TTC549 (cell line): ENCODE measurements around the gene TOP2B.

Source experiments
- FAIRE-seq: peaks from 2 replicates; lab custom pipeline; 2012; peaks lifted over from hg19 to GRCh38; lab: Jason Lieb, UNC

TOP2B gene

DNA sequence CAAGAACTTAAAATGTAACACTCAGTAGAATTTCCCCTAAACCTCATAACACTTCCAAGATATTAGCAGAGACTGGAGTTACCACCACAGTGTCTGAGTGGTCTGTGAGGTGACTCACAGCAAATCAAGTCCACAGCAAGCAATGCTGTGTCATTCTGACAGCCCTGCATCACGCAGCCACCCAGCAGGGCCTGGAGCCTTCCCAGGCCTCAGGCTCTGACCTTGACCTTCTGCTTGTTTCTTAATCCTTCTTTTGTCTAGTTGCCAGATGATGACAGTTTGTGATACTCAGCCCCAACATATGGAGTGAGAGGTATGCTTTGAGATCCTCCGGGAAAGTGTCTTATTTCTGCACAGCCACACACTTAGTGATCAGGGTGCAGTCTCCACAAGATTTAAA lies 82.5 kb downstream of the TOP2B start:
- no peak for FAIRE-seq

DNA sequence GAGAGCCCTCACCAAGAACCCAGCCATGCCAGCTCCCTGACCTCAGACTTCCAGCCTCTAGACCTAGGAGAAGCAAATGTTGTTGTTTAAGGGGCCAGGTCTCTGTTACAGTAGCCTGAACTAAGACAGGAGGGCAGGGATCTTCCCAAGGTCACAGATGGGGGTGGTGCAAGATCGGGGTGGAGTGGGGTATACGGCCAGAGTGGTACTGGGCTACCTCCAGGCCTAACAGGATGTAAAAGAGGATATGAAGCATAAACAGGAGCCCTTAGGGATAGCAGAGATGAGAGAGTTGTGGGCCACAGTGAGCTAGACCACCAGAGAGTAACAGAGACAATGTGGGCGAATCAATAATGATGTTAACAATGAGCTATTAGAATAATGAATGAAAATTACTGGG lies 82.9 kb downstream of the TOP2B start:
- no peak for FAIRE-seq

DNA sequence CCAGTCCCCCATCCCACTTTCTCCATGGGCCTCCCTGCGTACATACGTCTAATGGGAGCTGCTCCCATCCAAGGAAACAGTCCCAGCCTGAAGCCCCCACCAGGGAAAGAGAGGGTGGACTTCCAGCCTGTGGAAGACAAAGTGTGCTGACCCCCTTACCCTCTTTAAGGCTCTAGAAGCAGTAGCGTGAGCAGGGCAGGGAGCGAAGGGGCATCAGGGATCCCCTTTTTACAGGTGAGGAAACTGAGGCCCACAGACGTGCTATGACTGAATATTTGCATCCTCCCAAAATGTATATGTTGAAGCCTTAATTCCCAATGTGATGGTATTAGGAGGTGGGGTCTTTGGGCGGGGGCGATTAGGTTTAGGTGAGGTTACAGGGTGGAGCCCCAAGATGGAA lies 83.4 kb downstream of the TOP2B start:
- FAIRE-seq = no peak

DNA sequence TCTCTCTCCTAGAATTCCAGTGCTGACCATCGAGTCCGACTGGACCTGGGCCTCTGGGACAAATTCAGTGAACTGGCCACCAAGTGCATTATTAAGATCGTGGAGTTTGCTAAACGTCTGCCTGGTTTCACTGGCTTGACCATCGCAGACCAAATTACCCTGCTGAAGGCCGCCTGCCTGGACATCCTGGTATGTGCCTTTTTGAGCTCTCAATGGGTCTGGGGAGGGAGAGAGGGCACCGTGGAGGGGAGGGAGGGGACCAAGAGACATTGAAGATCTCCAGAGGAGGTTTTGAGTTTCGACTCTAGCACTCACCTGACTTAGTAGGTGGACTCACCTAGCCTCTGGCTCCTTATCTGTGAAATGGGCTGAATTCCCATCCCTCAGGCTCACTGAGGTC lies 84.2 kb downstream of the TOP2B start:
- FAIRE-seq = no peak

DNA sequence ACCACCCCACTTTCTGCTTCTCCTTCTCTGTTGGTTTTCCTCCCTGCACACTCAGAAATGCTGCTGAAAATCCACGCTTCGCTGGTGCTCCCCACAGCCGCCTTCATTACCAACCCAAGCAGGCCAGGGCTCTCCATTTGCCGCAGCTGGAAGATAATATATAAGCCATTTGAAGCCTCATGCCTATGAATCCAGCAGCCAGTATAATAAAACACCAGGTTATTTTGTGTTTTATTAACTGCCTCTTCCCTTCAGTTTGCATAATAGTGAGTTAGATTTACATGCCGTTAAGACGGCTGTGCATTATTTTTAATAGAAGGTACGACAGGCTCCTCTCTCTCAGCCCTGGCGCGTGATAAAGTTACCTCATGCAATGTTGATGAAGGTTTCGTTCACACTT lies 86.6 kb downstream of the TOP2B start:
- no peak for FAIRE-seq

DNA sequence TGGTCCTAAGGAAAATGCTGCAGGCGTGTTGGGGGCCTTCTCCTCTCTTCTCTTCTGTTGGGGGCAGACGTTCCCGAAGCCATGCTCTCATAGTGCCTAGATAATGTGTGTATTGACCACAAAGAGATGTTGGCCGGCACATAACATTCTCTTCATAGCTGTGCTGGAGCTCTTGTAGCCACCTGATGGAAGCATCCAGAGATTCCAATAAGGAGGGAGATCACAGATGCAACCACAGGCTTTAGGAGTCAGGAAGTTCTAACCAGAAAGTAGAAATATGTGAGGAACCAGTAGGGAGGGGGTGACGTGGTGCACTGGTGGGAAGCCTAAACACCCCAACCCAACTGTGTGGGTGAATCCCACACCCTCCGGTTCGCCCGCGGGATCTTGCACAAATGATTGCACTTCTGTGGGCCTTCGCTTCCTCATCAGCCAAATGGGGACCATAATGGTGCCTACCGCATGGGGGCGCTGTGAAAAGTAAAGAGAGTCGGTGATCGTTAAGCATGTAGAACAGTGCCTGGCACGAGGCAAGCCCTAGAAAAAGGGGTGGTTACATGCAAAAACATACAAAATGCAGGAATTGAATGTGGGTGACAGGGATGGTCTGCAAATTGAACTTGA lies 87.8 kb downstream of the TOP2B start:
- no peak for FAIRE-seq

DNA sequence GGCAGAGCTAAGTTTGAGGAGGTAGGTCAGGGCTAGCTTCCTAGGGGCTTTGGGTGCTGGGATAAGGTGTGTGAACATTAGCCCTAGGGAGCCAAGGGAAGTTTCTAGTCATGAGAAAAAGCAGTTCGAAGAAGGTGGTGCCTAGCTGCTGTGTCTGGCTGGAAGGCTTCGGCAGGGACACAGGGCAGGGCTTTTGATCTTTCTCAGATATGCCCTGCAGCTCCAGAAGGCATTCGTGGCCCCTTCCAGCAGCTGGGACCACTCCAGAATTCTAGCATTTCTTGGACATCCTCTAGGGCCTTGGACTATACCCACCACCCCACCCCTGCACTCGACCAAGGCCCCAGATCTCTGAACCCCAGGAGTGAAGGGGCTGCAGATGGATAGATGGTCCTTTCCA lies 88.6 kb downstream of the TOP2B start:
- FAIRE-seq = no peak

DNA sequence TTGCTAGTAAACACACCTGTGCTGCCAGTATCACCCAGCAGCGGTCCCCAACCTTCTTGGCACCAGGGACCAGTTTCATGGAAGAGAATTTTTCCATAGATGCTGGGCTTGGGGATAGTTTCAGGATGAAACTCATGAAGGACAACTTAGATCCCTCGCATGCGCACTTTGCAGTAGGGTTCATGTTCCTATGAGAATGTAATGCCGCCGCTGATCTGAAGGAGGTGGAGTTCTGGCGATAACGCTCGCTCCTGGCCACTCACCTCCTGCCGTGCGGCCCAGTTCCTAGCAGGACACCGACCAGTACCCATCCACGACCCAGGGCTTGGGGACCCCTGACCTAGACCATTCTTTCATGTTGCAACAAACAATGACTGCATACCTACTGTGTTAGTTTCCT lies 89.7 kb downstream of the TOP2B start:
- FAIRE-seq = no peak

DNA sequence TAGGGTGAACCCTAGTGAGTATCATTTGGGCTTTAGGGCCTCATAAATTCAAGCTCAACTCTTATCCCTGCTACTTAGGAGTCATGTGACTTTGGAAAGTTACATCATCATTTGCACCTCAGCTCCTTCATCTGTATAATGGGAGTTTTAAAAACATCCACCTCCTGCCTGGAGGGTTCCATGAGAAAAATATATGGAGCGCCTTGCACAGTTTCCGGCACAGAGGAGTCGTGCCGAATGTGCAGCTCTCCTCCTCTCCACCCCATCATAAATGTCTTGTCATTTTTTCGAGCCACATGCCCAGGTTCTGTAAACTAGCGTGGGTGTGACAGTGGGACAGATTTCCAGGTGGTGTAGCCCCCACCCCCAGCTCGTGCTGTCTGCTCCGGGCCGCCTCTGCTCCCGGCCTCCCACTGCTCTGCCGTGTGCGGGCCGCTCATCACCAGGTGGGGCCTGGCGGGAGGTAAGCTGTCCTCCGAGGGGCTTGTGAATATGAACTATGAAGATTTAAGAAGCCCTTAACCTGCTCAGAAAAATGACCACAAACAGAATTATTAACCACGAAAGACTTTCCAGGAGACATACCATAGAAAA lies 90.4 kb downstream of the TOP2B start:
- no peak for FAIRE-seq

DNA sequence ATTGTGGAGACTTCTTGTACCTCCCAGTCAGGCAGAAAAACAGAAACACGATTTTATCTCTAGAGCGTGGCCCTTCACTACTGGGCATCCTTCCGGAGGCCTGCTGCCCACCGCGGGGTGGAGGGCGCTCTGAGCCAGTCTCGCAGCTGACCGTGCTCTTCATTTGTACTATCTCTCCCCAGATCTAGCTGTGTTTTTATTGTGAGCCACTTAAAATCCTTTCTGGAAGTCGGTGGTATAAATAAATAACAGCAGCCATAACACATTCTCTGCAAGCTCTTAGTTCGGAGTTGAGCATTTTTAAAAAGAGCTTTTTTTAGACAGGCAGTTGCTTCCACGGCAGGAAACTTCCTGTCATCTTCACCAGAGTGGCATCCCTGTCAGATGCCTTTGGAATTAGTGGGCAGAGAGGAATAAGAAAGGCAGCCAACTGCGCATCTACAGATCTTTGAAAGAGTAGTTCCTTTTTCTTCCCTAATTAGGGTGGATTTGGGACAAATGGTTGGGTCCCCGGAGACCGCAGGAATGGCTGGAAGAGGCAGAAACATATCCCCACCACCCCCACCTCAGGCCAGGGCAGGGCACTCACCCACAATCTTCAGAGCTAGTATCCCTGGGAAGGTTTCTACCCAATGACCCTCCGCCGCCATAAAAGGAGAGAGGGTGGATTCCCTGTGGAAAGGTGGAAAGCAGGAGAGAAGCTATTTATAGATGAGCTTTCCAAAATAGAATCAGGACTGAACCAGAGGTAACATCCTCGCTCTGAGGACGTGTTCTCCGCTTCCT lies 91.1 kb downstream of the TOP2B start:
- no peak for FAIRE-seq

DNA sequence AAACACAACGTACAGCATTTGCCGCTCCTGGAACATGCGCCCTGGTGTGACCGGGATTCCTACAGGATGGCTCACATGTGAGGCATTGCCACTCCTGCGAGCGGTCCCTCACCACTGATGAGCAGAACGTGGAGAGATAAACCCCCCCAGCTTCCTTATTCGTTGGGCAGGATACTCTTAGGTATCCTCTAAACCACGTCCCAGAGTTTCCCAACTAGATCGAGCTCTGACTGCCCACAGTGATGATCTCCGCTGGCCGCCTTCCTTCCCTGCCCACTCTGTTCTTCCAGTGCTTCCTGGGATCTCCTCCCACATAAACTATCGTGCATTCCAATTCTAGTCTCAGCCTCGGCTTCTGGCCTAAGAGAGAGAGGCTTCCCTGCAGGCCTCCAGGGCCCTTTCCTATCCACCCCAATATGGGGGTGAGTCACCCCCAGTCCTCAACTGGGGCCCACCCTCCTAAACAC lies 91.8 kb downstream of the TOP2B start:
- no peak for FAIRE-seq

DNA sequence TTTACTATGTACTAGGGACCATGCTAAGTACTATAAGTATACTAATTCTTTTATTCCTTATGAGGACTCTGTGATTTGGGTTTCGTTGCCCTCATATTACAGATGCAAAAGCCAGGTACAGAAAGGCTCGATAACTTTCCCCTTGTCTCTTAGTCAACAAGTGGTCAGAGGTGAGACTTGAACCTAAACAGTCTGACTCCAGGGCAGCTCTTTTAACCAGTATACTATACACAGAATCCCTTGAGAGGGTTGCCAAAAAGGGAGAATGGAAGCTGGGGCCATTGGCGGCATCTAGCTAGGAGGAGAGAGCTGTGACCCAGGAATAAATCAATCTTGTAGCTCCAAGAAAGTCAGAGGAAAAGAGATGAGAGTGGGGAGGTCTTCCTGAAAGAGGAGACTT lies 92.4 kb downstream of the TOP2B start:
- FAIRE-seq = no peak

DNA sequence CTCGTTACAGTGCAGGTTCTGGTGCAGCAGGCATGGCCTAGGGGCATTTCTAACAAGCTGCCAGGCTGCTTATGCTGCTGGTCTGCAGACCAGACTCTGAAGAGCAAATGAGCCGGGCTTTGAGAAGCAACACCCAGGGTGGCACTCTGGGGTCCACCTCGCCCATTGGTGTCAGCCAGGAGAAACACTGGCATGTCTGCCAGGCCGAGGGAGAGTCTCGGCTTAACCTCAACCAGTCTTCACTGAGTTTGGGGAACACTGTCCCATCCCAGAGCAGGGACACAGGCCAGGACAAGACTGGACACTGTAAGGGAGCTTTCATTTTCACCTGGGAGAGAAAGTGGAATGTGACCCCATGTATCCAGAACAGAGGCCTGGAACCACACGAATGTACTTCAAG lies 93.4 kb downstream of the TOP2B start:
- FAIRE-seq = no peak

DNA sequence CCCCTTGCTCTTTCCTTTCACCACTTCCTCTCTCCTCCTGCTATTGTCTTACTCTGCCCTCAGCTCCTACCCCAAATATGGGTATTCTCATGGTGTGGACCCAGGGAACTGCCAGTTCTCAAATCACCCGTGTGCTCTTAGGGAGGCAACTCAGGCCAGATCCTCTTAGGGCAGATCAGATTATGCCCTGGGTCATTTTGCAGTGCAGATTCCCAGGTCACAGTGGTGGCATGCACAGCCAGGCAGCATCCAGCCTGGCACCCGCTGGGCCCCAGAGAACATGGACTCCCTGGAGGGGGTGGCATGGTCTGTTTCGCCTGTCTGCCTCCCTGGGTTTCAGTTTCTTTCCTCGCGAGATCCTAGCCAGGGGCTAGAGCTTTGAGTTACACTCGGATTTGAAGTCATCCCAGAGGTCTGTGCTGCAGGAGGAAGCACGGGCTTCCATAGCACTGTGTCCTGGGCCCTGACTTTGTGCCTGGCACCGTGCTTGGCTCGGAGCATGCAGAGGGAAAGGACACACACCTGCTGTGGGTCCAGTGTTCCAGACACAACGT lies 96.1 kb downstream of the TOP2B start:
- FAIRE-seq = no peak

DNA sequence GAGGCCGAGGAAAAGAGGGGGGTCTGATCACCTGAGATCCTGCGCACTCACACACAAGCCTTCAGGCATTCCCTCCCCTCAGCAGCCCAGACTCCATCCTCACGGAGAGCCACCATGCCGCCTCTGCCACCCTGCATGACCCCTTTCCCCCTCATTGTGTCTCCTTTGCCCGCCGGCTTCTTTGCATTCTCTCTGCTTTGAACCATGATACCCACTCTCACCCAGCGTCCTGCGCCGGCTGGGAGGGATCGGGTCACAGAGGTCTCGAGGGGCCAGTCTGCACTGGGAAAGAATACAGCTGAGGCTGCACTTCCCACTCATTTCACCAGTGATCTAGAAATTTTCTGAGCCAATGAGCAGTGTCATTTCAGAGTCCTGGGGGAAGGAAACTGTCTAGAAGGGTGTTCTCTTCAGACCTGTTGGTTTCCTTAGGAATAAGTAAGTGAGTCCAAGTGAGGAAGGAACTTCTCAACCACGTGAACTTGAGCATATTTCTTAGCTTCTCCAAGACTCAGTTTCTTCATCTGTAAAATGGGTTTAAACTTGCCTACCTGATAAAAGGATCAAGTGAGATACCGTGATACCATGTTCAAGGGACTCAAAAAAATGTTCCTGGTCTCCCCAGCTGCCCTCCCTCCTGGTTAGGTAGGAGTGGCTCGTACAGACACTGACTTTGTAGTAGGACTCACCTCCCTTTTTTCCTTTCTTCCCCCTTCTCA lies 96.7 kb downstream of the TOP2B start:
- FAIRE-seq = no peak

DNA sequence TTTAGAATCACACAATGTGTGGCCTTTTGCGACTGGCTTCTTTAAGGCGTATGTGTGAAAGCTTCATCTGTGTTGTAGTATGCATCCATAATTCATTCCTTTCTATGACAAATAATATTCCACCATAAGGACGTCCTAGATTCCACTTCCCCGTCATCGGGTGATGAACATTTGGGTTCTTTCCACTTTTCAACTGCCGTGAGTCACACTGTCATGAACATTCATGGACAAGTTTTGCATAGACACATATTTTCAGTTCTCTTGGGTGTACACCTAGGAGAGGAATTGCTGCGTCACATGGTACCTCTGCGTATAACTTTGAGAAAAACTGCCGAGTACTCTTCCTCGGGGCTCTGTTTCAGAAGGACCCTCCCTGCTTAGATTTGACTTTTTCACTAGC lies 97.3 kb downstream of the TOP2B start:
- no peak for FAIRE-seq

DNA sequence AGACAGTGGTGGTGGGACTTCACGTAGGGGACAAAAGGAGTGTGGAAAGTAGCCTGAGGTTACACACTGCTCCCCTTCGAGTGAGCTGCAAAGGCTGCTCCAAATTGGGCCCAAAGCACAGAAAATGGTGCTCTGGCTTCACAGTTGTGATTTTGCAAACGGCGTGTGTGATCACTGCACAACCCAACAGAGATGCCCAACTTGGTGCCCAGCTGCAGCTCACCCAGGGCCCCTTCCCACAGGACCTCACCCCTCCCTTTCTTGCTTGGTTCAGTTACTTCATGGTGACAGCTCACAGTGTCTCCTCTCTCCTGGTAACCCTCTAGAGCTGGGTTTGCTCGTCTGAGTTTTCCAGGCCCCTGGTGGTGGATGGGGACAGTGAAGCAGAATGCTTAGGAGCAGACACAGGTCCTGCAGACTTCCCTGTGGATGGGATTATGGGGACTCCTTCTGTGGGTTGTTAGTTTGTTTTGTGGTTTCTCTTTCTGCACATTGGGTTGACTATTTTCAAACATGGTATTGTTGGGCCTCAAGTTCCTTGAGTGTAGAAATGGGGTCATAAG lies 98.3 kb downstream of the TOP2B start:
- no peak for FAIRE-seq

DNA sequence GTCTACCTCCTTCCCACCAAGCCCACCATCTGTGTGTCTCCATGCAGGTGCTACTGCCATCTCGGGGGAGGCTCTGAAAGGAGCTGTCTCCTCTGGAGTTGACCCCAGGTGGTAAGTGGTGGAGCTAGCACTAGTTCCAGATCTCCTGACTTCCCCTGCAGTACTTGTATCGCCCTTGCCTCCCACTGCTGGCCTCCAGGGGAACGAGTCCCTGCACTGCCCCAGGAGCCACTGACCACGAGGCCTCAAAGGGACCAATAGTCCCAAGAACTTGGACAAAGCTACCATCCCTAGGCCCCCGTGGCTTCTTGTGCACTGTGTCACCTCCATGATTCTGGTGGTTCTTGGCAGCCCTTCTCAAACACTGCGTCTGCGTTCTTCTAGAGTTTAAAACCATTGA lies 98.9 kb downstream of the TOP2B start:
- FAIRE-seq = no peak

DNA sequence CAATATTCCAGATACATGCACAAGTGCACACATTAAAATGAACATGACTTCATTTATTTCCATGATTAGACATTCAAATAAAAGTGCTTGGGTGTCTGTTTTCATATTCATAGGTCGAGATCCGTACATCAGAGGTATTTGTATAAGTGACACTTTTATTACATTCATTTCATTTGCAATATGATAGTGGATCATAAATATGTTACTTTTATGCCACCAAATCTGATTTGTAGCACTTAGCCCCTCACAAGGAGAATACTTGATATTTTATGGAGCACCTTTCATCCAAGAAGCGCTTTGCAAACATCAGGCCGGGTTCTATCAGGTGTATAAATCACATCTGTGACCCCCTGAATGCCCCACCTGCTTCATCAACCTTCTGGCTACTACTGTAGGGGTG lies 100.6 kb downstream of the TOP2B start:
- FAIRE-seq = no peak

DNA sequence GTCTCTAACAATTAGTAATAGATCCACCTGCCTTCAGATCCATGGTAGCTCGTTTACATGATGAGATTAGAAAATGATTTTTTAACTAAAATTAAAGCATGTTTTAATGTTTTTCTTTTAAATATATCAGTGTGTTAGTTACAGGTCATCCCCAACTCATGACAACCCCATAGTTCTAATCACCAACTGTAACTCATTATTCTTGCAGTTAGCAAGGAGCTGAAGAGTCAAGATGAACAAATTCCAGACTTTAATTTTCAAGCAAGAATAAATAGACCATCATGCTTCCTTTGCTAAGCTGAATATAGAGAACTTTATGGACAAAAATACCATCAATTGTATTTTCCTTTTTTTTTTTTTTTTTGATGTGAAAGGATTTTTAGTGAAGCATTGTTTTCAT lies 101.1 kb downstream of the TOP2B start:
- FAIRE-seq = no peak

DNA sequence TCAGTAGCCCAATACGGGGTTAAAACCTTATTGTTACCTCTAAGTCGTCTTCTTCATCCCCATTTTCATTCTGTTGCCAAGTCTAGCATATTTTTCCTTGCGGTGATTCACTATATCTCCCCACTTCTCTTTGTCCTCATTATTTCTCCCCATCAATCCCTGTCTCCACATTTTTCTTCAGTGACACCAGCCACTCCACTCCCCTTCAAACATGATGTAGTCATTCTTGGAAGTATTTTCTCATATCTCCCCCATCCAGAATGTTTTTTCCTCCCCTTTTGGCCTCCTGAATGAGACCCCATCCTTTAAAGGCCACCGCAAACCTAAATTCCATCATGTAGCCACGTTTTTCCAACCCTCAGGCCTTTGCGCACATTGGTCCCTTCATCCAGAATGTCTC lies 105.9 kb downstream of the TOP2B start:
- no peak for FAIRE-seq

DNA sequence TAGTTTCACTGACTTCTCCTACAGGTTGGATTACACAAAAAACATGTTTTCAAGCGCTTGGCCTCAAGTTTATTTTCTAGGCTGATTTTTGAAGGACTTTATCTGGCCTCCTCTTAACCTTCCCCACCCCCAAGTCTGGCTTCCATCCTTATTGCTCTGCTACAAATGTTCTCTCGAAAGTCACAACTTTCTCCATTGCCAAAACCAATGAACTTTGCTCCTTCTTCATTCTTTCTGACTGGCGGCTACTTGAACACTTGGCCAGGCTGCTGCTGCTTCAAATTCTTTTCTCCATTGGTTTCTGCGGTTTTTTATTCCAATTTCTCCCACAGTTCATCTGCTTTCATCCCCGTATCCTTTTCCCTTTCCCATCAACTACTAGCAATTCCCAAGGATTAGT lies 106.6 kb downstream of the TOP2B start:
- FAIRE-seq = no peak

DNA sequence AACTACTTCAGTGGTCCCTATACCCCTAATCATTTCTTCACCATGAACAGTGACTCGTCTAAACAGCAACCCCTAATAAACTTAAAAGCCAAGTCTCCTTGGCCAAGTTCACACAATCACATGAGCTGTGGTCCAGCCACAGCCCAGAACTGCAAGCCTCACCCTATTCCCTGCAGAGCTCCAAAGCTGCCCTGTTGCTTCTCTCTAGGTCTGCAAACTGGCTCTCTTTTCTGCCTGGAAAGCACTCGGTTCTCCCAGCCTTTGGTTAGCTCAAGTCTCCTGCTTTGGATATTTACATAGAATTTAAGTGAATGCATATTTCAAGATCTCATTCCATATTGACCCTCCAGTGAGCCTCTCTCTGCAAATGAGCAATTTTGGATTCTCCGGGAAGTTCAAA lies 107.0 kb downstream of the TOP2B start:
- FAIRE-seq = no peak
